ENCODE results near the gene IPCEF1. TPM values are rescaled to one million over a fixed set of nuclear protein-coding genes. Genes with fewer than 3 reads are reported as not detected.
"Not testable (repeated sequence)": the region's sequence is repeated elsewhere in the genome, so short reads cannot be mapped to it uniquely, and the experiment has no call there.

Gene IPCEF1
- total RNA-seq, 3 donors from 2014 or later: 1.8 to 3.4 (median 2.3) TPM

DNA sequence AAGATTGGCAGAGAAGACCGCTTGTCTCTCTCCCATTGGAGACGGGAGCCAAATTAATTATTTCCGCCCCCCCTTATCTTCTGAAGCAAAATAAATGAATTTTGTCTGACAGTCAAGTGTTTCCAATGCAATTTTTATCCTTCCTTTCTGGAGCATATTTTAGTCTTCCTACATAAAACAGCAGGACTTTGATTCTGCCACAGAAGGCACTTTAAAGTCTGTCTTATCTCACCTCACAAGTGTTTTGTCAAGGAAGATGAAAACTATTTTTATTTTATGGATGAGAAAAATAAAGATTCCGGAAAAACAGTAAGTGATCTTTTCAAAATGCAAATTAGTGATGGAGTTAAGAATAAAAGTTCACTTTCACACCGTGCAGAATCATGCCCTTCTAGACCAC is 177.2 kb downstream of the IPCEF1 start:
- intact Hi-C loops (cut with DNase I, micrococcal nuclease): no loop called here
- ATAC-seq (no peak), DNase-seq (no peak)
- TF ChIP-seq, protein P1, sequence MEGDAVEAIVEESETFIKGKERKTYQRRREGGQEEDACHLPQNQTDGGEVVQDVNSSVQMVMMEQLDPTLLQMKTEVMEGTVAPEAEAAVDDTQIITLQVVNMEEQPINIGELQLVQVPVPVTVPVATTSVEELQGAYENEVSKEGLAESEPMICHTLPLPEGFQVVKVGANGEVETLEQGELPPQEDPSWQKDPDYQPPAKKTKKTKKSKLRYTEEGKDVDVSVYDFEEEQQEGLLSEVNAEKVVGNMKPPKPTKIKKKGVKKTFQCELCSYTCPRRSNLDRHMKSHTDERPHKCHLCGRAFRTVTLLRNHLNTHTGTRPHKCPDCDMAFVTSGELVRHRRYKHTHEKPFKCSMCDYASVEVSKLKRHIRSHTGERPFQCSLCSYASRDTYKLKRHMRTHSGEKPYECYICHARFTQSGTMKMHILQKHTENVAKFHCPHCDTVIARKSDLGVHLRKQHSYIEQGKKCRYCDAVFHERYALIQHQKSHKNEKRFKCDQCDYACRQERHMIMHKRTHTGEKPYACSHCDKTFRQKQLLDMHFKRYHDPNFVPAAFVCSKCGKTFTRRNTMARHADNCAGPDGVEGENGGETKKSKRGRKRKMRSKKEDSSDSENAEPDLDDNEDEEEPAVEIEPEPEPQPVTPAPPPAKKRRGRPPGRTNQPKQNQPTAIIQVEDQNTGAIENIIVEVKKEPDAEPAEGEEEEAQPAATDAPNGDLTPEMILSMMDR (IDR thresholded peaks at IDR 0.05): no peak
- no peaks in the 10 kb centered on the region for H3K36me3 ChIP-seq (ENCODE audit: low read depth)
- H3K4me3 ChIP-seq: no peak overlapping the region
- H3K4me1 ChIP-seq (ENCODE audit: low read depth): no peaks in the 10 kb centered on the region
- no peaks in the 10 kb centered on the region for H3K9me3 ChIP-seq

DNA sequence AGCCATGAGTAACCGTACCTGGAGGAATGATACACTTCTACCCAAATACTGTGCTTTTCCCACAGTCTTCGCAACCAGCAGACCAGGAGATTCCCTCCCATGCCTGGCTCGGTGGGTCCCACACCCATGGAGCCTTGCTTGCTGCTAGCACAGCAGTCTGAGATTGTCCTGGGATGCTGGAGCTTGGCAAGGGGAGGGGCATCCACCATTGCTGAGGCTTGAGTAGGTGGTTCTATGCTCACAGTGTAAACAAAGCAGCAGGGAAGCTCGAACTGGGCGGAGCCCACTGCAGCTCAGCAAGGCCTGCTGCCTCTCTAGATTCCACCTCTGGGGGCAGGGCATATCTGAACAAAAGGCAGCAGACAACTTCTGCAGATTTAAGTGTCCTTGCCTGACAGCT is 184.2 kb downstream of the IPCEF1 start:
- ATAC-seq; intact Hi-C loops (cut with DNase I, micrococcal nuclease); H3K4me1 ChIP-seq (ENCODE audit: low read depth); DNase-seq; H3K36me3 ChIP-seq (ENCODE audit: low read depth); H3K4me3 ChIP-seq; H3K9me3 ChIP-seq: not testable (repeated sequence)

DNA sequence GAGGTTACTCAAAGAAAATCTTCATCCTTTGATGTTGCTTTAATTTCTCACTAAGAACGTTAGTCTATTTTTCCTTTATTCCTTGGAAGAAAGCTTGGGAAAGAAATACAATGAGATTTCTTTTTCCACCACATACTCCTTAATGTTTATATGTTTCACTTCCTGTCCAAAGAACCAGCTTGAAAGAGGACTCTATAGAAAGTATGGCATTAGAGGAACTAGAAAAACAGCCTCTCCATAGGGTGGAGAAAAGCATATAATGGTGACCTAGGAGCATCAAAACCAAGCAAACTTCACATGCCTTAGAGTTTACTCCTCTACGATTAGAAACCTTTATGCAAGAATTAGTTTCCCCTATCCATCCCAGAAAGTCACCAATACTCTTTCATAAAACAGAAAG is 186.5 kb downstream of the IPCEF1 start:
- TF ChIP-seq, protein P1 (IDR thresholded peaks at IDR 0.05): no peak
- DNase-seq (no peak), ATAC-seq (no peak)
- H3K9me3 ChIP-seq: no peaks in the 10 kb centered on the region
- H3K36me3 ChIP-seq (ENCODE audit: low read depth): no peaks in the 10 kb centered on the region
- no peaks in the 10 kb centered on the region for H3K4me1 ChIP-seq (ENCODE audit: low read depth)
- intact Hi-C loops (cut with DNase I, micrococcal nuclease): no loop called here
- H3K4me3 ChIP-seq: no peak overlapping the region

DNA sequence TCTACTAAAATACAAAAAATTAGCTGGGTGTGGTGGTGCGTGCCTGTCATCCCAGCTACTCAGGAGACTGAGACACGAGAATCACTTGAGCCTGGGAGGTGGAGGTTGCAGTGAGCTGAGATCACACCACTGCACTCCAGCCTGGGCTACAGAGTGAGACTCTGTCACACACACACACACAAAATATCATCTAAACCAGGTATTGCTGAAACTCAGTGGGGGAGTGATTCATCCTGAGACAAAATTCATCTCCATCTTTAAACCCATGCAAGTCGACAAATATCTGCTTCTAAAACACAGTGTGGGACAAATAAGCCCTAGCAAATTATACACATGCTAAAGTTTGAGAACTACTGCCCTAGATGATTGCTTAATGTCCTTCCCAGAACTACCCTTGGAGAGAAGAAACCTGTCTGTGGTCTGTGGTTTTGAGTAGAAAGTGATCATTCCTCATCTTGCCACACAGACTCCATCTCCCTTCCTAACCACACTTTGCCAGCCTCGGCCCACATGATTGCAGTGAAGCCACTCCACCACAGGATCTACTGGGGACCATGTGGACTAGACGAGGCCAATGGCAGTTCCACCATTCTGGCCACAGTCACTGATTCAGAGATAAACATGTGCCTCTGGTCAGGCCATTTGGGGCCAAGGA is 187.3 kb downstream of the IPCEF1 start:
- no peak for DNase-seq
- intact Hi-C loops (cut with DNase I, micrococcal nuclease): no loop called here
- no peak for ATAC-seq

DNA sequence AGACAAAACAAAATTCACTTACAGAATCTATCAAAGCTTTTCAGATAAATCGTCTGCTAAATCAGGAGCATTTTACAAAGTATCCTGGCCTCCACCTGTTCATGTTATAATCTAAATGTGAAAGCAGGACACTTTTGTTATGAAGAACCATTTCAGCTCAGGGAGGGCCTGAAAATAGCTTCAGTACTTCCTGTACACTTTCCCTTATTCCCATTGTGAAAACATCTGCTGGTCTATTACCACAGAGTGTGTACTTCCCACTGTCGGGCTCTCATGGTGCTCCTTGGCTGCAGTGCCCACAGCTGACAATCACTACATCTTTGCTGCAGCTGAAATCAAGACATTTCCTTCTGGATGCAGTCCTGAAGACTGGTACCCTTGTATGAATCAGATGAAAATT is 189.5 kb downstream of the IPCEF1 start:
- intact Hi-C loops (cut with DNase I, micrococcal nuclease): no loop called here
- ATAC-seq (peak; percentile 51), DNase-seq (no peak)
- H3K4me1 ChIP-seq (ENCODE audit: low read depth): no peaks in the 10 kb centered on the region
- no peak overlapping the region for H3K4me3 ChIP-seq
- H3K36me3 ChIP-seq (ENCODE audit: low read depth): no peaks in the 10 kb centered on the region
- TF ChIP-seq, protein P1 (IDR thresholded peaks at IDR 0.05): no peak
- no peaks in the 10 kb centered on the region for H3K9me3 ChIP-seq

More for the DNA sequence above, 187.3 kb downstream of the IPCEF1 start:
- no peaks in the 10 kb centered on the region for H3K4me1 ChIP-seq (ENCODE audit: low read depth)
- TF ChIP-seq, protein P1 (IDR thresholded peaks at IDR 0.05): no peak
- H3K9me3 ChIP-seq: no peaks in the 10 kb centered on the region
- H3K4me3 ChIP-seq: no peak overlapping the region
- no peaks in the 10 kb centered on the region for H3K36me3 ChIP-seq (ENCODE audit: low read depth)

DNA sequence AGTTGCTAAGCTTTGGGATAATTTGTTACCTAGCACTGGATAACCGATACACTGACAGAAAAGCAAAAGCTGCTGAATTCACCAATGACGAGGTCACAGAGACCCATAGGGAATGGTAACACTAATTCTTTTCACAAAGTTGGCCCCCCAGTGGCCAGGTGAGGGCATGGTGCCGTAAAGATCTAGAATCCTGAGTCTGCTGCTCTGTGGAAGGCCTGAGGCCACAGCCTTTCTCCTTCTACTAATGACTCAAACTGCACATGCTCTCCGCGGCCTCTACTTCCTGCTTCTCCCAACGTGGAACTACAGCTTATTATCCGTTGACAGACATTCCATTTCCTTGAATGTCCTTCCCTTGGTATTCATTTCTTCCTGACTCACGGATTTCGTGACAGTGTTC is 190.5 kb downstream of the IPCEF1 start:
- no peak overlapping the region for H3K4me3 ChIP-seq
- ATAC-seq: peak; percentile 22
- no peaks in the 10 kb centered on the region for H3K9me3 ChIP-seq
- no peaks in the 10 kb centered on the region for H3K36me3 ChIP-seq (ENCODE audit: low read depth)
- TF ChIP-seq, protein P1 (IDR thresholded peaks at IDR 0.05): no peak
- intact Hi-C loops (cut with DNase I, micrococcal nuclease): no loop called here
- DNase-seq: no peak
- H3K4me1 ChIP-seq (ENCODE audit: low read depth): no peaks in the 10 kb centered on the region
